Vagina (tissue), 2 donors: ENCODE data around the gene SMARCA2. TPM values are rescaled to one million over a fixed set of nuclear protein-coding genes. Genes with fewer than 3 reads are reported as not detected.
"Not testable (repeated sequence)": the region's sequence is repeated elsewhere in the genome, so short reads cannot be mapped to it uniquely, and the experiment has no call there.

Experiments used
- DNase-seq, 2 donors: peaks; one replicate each; pipeline ENCODE4 v3.0.0-alpha.2; 2017; ENCODE audit errors: extremely low spot score in 2 of 2
- H3K27ac ChIP-seq: fragments of 200-600 bp; sonication (generic); one replicate; pipeline ENCODE4 v1.5.1; 2019
- H3K27me3 ChIP-seq: fragments of 200-600 bp; sonication (generic); one replicate; pipeline ENCODE4 v1.5.1; 2019
- H3K36me3 ChIP-seq, 2 donors: fragments of 200-600 bp; sonication (generic); one replicate each; pipeline ENCODE4 v1.5.1; 2017 to 2019
- H3K4me1 ChIP-seq: fragments of 200-600 bp; sonication (generic); one replicate; pipeline ENCODE4 v1.5.1; 2019
- H3K4me3 ChIP-seq, 2 donors: fragments of 200-600 bp; sonication (generic); 1 replicate in 1 of 2; 2 replicates in 1 of 2; pipeline ENCODE4 v1.5.1; 2016 to 2019
- H3K9me3 ChIP-seq: fragments of 200-600 bp; sonication (generic); one replicate; pipeline ENCODE4 v1.5.1; 2019
- CTCF ChIP-seq, 3 experiments: fragments of 450-650 bp in 2 of 3; fragments of 200-600 bp in 1 of 3; sonication (generic) in 1 of 3; IDR thresholded peaks; one replicate each; pipeline ENCODE4 v1.5.1; 2017 to 2019; ENCODE audit warnings: antibody characterized with exemption in 3 of 3, mild to moderate bottlenecking in 2 of 3, moderate library complexity in 2 of 3
- POLR2A ChIP-seq, 2 donors: fragments of 450-650 bp; IDR thresholded peaks; one replicate each; pipeline ENCODE4 v1.6.1; 2017; ENCODE audit warnings: antibody characterized with exemption in 2 of 2, mild to moderate bottlenecking in 2 of 2, moderate library complexity in 2 of 2
- POLR2AphosphoS5 ChIP-seq, 2 donors: sonication (generic); formaldehyde crosslinking; IDR thresholded peaks; one replicate each; pipeline ENCODE4 v1.9.0; 2017; ENCODE audit warnings: antibody characterized with exemption in 2 of 2, mild to moderate bottlenecking in 2 of 2, low read depth in 1 of 2; ENCODE audit not compliant: insufficient read depth in 1 of 2
- intact Hi-C: fragments of 100-400 bp; cut with DNase I; formaldehyde crosslinking; loops from one replicate; pipeline ENCODE4 v1.15.1; 2023
- total RNA-seq: library from RNA; depleted of rRNA; stranded (reverse); fragments of >200 nt; gene quantifications from one replicate; pipeline ENCODE4 v1.2.3, GENCODE V29; 2016

SMARCA2 gene
- total RNA-seq, 1 donor from 2014 or later: 98.0 TPM

DNA sequence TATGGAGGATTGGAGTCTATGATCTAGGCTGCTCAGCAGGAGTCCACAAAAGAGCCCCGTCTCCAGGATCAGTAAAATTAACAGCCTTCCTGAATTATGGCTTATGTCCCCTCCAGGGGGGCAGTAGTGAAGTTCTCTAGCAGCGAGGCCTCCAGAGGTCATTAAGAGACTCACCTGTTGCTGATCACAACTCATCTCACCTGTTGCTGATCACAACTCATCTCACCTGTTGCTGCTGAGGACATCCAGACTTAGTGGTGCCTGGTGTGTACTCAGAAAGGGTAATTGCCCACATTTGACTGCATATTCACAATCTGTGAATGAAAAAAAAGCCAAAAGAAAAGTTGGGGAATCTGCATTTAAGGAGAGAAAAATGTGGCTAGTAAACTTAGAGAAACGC is 129.5 kb downstream of the SMARCA2 start:
- TF ChIP-seq POLR2A (IDR thresholded peaks at IDR 0.05) (no peak), CTCF (IDR thresholded peaks at IDR 0.05) (no peak), POLR2AphosphoS5 (IDR thresholded peaks at IDR 0.05; ENCODE audit: insufficient read depth in 1 of 2, low read depth in 1 of 2) (no peak)
- H3K4me1 ChIP-seq: no peaks in the 10 kb centered on the region
- peaks cover 0 to 4% of the 10 kb centered on the region in 2 donors for H3K36me3 ChIP-seq
- no peaks in the 10 kb centered on the region for H3K9me3 ChIP-seq
- no peak for DNase-seq
- no peaks in the 10 kb centered on the region for H3K27me3 ChIP-seq
- no peak overlapping the region for H3K27ac ChIP-seq
- H3K4me3 ChIP-seq: no peak overlapping the region
- intact Hi-C loops: no loop called here

DNA sequence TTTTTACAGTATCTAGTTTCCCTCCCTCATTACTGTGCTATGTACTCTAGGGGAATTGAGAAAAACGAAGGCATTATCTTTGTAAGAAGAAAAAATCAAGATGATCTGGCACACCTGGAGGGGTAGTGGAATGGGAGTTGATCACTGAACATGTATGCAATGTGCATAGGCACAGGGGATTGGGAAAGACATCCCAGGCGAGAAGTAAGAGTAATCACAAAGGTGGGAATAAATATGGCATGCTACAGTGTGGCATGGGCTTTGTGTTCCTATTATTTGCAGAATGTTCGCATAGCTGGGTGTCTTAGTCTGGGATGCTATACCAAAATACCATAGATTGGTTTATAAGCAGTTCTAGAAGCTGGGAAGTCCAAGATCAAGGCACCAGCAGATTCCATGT is 130.6 kb downstream of the SMARCA2 start:
- no peak for DNase-seq
- H3K27ac ChIP-seq: no peak overlapping the region
- no peak for TF ChIP-seq CTCF (IDR thresholded peaks at IDR 0.05)
- no peak for TF ChIP-seq POLR2AphosphoS5 (IDR thresholded peaks at IDR 0.05; ENCODE audit: insufficient read depth in 1 of 2, low read depth in 1 of 2)
- TF ChIP-seq POLR2A (IDR thresholded peaks at IDR 0.05): no peak
- H3K27me3 ChIP-seq: no peaks in the 10 kb centered on the region
- no peaks in the 10 kb centered on the region for H3K4me1 ChIP-seq
- no peak overlapping the region for H3K4me3 ChIP-seq
- peaks cover 0 to 1% of the 10 kb centered on the region in 2 donors for H3K36me3 ChIP-seq
- intact Hi-C loops: no loop called here
- H3K9me3 ChIP-seq: no peaks in the 10 kb centered on the region

DNA sequence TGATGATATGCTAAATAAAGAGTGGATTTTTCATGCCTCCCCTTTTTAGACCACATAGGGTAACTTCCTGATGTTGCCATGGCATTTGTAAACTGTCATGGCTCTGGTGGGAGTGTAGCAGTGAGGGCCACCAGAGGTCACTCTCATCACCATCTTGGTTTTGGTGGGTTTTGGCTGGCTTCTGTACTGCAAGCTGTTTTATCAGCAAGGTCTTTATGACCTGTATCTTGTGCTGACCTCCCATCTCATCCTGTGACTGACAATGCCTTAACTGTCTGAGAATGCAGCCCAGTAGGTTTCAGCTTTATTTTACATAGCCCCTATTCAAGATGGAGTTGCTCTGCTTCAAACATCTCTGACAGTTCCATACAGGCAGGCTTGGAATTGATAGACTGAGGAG is 131.6 kb downstream of the SMARCA2 start:
- intact Hi-C loops, H3K36me3 ChIP-seq, H3K4me3 ChIP-seq, H3K4me1 ChIP-seq, H3K27me3 ChIP-seq, DNase-seq, H3K27ac ChIP-seq, H3K9me3 ChIP-seq: not testable (repeated sequence)

GRCh38 chr9:2150338-2150737 is 135.2 kb downstream of the SMARCA2 start:
- no peaks in the 10 kb centered on the region for H3K36me3 ChIP-seq
- peaks cover 15% of the 10 kb centered on the region for H3K4me1 ChIP-seq
- TF ChIP-seq POLR2A (IDR thresholded peaks at IDR 0.05) (no peak), CTCF (IDR thresholded peaks at IDR 0.05) (no peak), POLR2AphosphoS5 (IDR thresholded peaks at IDR 0.05; ENCODE audit: insufficient read depth in 1 of 2, low read depth in 1 of 2) (no peak)
- no peak overlapping the region for H3K27ac ChIP-seq
- no peak overlapping the region for H3K4me3 ChIP-seq
- no peak for DNase-seq
- intact Hi-C loops: no loop called here
- H3K9me3 ChIP-seq: no peaks in the 10 kb centered on the region
- no peaks in the 10 kb centered on the region for H3K27me3 ChIP-seq

GRCh38 chr9:2151171-2151570 is 136.0 kb downstream of the SMARCA2 start:
- no peak for DNase-seq
- Histone ChIP-seq H3K36me3 (no peaks in the 10 kb centered on the region), H3K27ac (no peak overlapping the region), H3K4me3 (no peak overlapping the region), H3K9me3 (no peaks in the 10 kb centered on the region), H3K27me3 (no peaks in the 10 kb centered on the region), H3K4me1 (peaks cover 20% of the 10 kb centered on the region)
- TF ChIP-seq POLR2A (IDR thresholded peaks at IDR 0.05) (no peak), POLR2AphosphoS5 (IDR thresholded peaks at IDR 0.05; ENCODE audit: insufficient read depth in 1 of 2, low read depth in 1 of 2) (no peak), CTCF (IDR thresholded peaks at IDR 0.05) (no peak)
- intact Hi-C loops: no loop called here
